Activated naive CD4-positive, alpha-beta T cell treated with Interleukin-2 at 50 U/mL for 16 hours (primary cell): ENCODE results near the gene FIS1.
"Not testable (repeated sequence)": the region's sequence is repeated elsewhere in the genome, so short reads cannot be mapped to it uniquely, and the experiment has no call there.

Source experiments
- DNase-seq: peaks from one replicate; pipeline ENCODE4 v3.0.0-alpha.2; 2020

Gene FIS1

GRCh38 chr7:101201695-101202602 is 42.9 kb downstream of the FIS1 start:
- DNase-seq: no peak

- no peak for DNase-seq
These were observed 43.9 kb downstream of the FIS1 start, which contains the start of gene MOGAT3 for GRCh38 chr7:101200862-101201599. MOGAT3 (minus strand) TSS chr7:101201036; CDS start chr7:101200854, 182 bp downstream.

GRCh38 chr7:101200504-101200861 is 44.4 kb downstream of the FIS1 start:
- no peak for DNase-seq

GRCh38 chr7:101199522-101199921 is 45.4 kb downstream of the FIS1 start:
- not testable (repeated sequence) for DNase-seq

- DNase-seq: no peak
These were observed 46.4 kb downstream of the FIS1 start for GRCh38 chr7:101198476-101198875.

GRCh38 chr7:101197991-101198390 is 46.9 kb downstream of the FIS1 start:
- DNase-seq: no peak

- DNase-seq: no peak
These were observed 49.0 kb downstream of the FIS1 start for GRCh38 chr7:101195884-101196283.
